H9 (cell line): ENCODE measurements around the gene OR7C1. TPM values are rescaled to one million over a fixed set of nuclear protein-coding genes. Genes with fewer than 3 reads are reported as not detected.
A peak's percentile ranks its signal among the peaks of the same experiment; 100 is the strongest.

Experiments used
- DNase-seq: peaks from one replicate; pipeline ENCODE4 v3.0.0-alpha.2; 2017
- H2AFZ ChIP-seq: one replicate; pipeline ENCODE4 v1.6.1; 2013; ENCODE audit warnings: mild to moderate bottlenecking, low read length, control low read depth, moderate library complexity
- H2AK5ac ChIP-seq: 2 replicates; pipeline ENCODE4 v1.6.1; 2013; ENCODE audit warnings: low read length, control low read depth, mixed read lengths; ENCODE audit not compliant: insufficient read length
- H2BK120ac ChIP-seq: one replicate; pipeline ENCODE4 v1.6.1; 2013; ENCODE audit warnings: low read depth, mild to moderate bottlenecking, low read length, control low read depth, inconsistent platforms; ENCODE audit not compliant: poor library complexity, severe bottlenecking
- H2BK12ac ChIP-seq: 2 replicates; pipeline ENCODE4 v1.6.1; 2013; ENCODE audit warnings: low read length, control low read depth, mixed read lengths, low read depth; ENCODE audit not compliant: insufficient read length
- H2BK15ac ChIP-seq: 2 replicates; pipeline ENCODE4 v1.6.1; 2013; ENCODE audit warnings: low read depth, low read length, control low read depth
- H2BK20ac ChIP-seq: one replicate; pipeline ENCODE4 v1.6.1; 2013; ENCODE audit warnings: low read depth, mild to moderate bottlenecking, low read length, control low read depth, inconsistent platforms; ENCODE audit not compliant: poor library complexity, severe bottlenecking
- H2BK5ac ChIP-seq: 2 replicates; pipeline ENCODE4 v1.6.1; 2013; ENCODE audit warnings: low read length, control low read depth, mixed read lengths; ENCODE audit not compliant: insufficient read length
- H3K14ac ChIP-seq: 2 replicates; pipeline ENCODE4 v1.6.1; 2013; ENCODE audit warnings: low read length, control low read depth; ENCODE audit not compliant: insufficient read depth
- H3K18ac ChIP-seq: 2 replicates; pipeline ENCODE4 v1.6.1; 2013; ENCODE audit warnings: low read depth, mild to moderate bottlenecking, mixed read lengths, low read length, control low read depth; ENCODE audit not compliant: insufficient read length
- H3K23ac ChIP-seq: 2 replicates; pipeline ENCODE4 v1.6.1; 2013; ENCODE audit warnings: low read length, control low read depth, mixed read lengths, low read depth; ENCODE audit not compliant: insufficient read length
- H3K23me2 ChIP-seq: 2 replicates; pipeline ENCODE4 v1.6.1; 2013; ENCODE audit warnings: low read depth, mild to moderate bottlenecking, mixed read lengths, low read length, control low read depth; ENCODE audit not compliant: insufficient read length, poor library complexity, severe bottlenecking
- H3K27ac ChIP-seq: 2 replicates; pipeline ENCODE4 v1.5.1; 2013; ENCODE audit warnings: low read length, control low read depth, mixed read lengths, low read depth; ENCODE audit not compliant: insufficient read length
- H3K27me3 ChIP-seq: 2 replicates; pipeline ENCODE4 v1.6.1; 2013; ENCODE audit warnings: low read length, control low read depth, inconsistent platforms; ENCODE audit not compliant: insufficient read depth
- H3K4ac ChIP-seq: 2 replicates; pipeline ENCODE4 v1.6.1; 2013; ENCODE audit warnings: low read depth, mild to moderate bottlenecking, control low read depth, inconsistent platforms, low read length, moderate library complexity
- H3K4me1 ChIP-seq: 2 replicates; pipeline ENCODE4 v1.6.1; 2013; ENCODE audit warnings: low read length, control low read depth, inconsistent platforms; ENCODE audit not compliant: insufficient read depth
- H3K4me2 ChIP-seq: 2 replicates; pipeline ENCODE4 v1.6.1; 2013; ENCODE audit warnings: low read length, control low read depth, mixed read lengths; ENCODE audit not compliant: insufficient read length, insufficient read depth
- H3K56ac ChIP-seq: 2 replicates; pipeline ENCODE4 v1.6.1; 2013; ENCODE audit warnings: low read depth, mild to moderate bottlenecking, mixed read lengths, low read length, control low read depth; ENCODE audit not compliant: insufficient read length
- H3K79me1 ChIP-seq: 2 replicates; pipeline ENCODE4 v1.6.1; 2013; ENCODE audit warnings: low read depth, mild to moderate bottlenecking, moderate library complexity, low read length, control low read depth, inconsistent platforms; ENCODE audit not compliant: insufficient read depth, poor library complexity, severe bottlenecking
- H3K79me2 ChIP-seq: 2 replicates; pipeline ENCODE4 v1.6.1; 2013; ENCODE audit warnings: low read length, control low read depth, inconsistent platforms; ENCODE audit not compliant: insufficient read depth
- H3K9ac ChIP-seq: 2 replicates; pipeline ENCODE4 v1.6.1; 2013; ENCODE audit warnings: low read length, control low read depth, mixed read lengths; ENCODE audit not compliant: insufficient read length; ENCODE audit errors: extremely low read depth
- H3K9me3 ChIP-seq: one replicate; pipeline ENCODE4 v1.6.1; 2013; ENCODE audit warnings: low read depth, low read length, inconsistent platforms; ENCODE audit not compliant: control insufficient read depth
- H3T11ph ChIP-seq: one replicate; pipeline ENCODE4 v1.6.1; 2013; ENCODE audit warnings: mild to moderate bottlenecking, low read length, control low read depth, inconsistent platforms
- H4K20me1 ChIP-seq: one replicate; pipeline ENCODE4 v1.6.1; 2013; ENCODE audit not compliant: control insufficient read depth, insufficient read length, insufficient read depth
- H4K5ac ChIP-seq: 2 replicates; pipeline ENCODE4 v1.6.1; 2013; ENCODE audit warnings: low read depth, mild to moderate bottlenecking, mixed read lengths, low read length, control low read depth; ENCODE audit not compliant: insufficient read length
- H4K8ac ChIP-seq: replicated peaks from 2 replicates; pipeline ENCODE4 v1.6.1; 2013; ENCODE audit warnings: low read length, control low read depth, mixed read lengths, low read depth; ENCODE audit not compliant: insufficient read length
- H4K91ac ChIP-seq: 2 replicates; pipeline ENCODE4 v1.6.1; 2013; ENCODE audit warnings: low read depth, mild to moderate bottlenecking, moderate library complexity, mixed read lengths, low read length, control low read depth; ENCODE audit not compliant: insufficient read length
- H3K27ac Mint-ChIP-seq, 3 experiments: 2 replicates in 2 of 3; 3 replicates in 1 of 3; pipeline ENCODE4 v1.8.0; 2020 to 2021; ENCODE audit warnings: mixed read lengths in 3 of 3, mild to moderate bottlenecking in 1 of 3, moderate library complexity in 1 of 3
- H3K27me3 Mint-ChIP-seq: 2 replicates; pipeline ENCODE4 v1.8.0; 2021; ENCODE audit warnings: low read depth, mild to moderate bottlenecking, moderate library complexity, mixed read lengths
- H3K36me3 Mint-ChIP-seq, 3 experiments: 2 replicates in 2 of 3; 3 replicates in 1 of 3; pipeline ENCODE4 v1.8.0; 2020 to 2021; ENCODE audit warnings: low read depth in 3 of 3, mixed read lengths in 3 of 3; ENCODE audit not compliant: insufficient read depth in 1 of 3
- H3K4me1 Mint-ChIP-seq, 2 experiments: 2 replicates each; pipeline ENCODE4 v1.8.0; 2020; ENCODE audit warnings: mixed read lengths in 2 of 2
- H3K4me3 Mint-ChIP-seq, 2 experiments: 2 replicates in 1 of 2; 3 replicates in 1 of 2; pipeline ENCODE4 v1.8.0; 2020 to 2021; ENCODE audit warnings: mild to moderate bottlenecking in 2 of 2, mixed read lengths in 2 of 2, moderate library complexity in 1 of 2
- H3K9me3 Mint-ChIP-seq, 2 experiments: 2 replicates in 1 of 2; 3 replicates in 1 of 2; pipeline ENCODE4 v1.8.0; 2020; ENCODE audit warnings: mild to moderate bottlenecking in 2 of 2, mixed read lengths in 2 of 2, moderate library complexity in 1 of 2
- WGBS: extraction: QIAGEN DNeasy Blood & Tissue Kit; methylation state at CpG from one replicate; pipeline ENCODE4 v1.1.7; 2013; ENCODE audit warnings: missing lambda C conversion rate, low lambda C conversion rate, mixed read lengths; ENCODE audit not compliant: insufficient read length; ENCODE audit errors: extremely low coverage; 5-methylcytosine and 5-hydroxymethylcytosine counted together
- total RNA-seq: library from RNA; stranded (reverse); gene quantifications from 2 replicates; pipeline ENCODE4 v1.2.1, GENCODE V29; 2021
- TF ChIP-seq, protein P1 (sequence below): fragments of 200-600 bp; sonication (generic); conservative IDR thresholded peaks from 3 replicates; pipeline ENCODE4 v1.8.0; 2021; ENCODE audit warnings: antibody characterized with exemption, mild to moderate bottlenecking

OR7C1 gene
- total RNA-seq, 1 experiment from 2014 or later: not detected

DNA sequence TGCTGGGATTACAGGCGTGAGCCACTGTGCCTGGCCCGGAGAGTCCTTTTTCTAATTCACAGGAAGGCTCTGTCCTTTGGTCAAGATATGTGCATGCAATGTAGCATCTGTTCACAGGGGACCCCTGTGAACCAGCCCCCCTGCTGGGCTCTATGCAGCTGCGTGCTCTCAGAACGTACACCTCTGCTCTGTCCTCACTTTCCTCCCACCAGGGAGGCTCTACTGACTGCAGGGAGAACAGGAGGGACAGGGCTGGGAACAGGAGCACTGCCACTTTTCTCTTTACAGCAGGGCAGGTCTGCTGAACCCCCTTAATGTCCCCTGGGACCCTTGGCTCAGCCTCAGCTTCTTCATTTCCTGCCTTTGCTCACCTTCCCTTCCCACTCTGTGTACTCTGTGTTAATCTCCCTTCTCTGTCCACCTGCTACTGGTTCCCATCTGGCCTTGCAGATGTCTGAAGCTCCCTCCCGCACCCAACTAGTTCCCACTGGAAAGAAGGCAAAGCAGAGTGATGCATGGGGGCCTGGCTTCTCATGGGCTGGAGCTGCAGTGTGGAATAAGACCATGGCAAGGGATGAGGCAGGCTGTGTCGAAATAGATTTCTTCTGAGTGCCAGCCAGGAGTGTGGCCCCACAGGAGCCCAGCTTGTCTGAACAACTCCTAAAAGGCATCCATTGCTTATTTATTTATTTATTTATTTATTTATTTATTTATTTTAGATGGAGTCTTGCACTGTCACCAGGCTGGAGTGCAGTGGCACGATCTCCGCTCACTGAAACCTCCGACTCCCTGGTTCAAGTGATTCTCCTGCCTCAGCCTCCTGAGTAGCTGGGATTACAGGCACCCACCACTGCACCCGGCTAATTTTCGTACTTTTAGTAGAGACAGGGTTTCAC is 63.8 kb downstream of the OR7C1 start:
- Histone ChIP-seq H3K27ac (no peak overlapping the region), H4K91ac (no peak overlapping the region), H2BK15ac (no peak overlapping the region), H2BK12ac (no peak overlapping the region), H3K18ac (no peak overlapping the region), H2AFZ (no peak overlapping the region), H4K5ac (no peak overlapping the region), H4K8ac (no peak overlapping the region), H3K79me2 (no peaks in the 10 kb centered on the region), H3K14ac (no peak overlapping the region; the same call in 1 of the 2 replicates), H3K9me3 (no peaks in the 10 kb centered on the region), H3K23me2 (peaks cover 5% of the 10 kb centered on the region), H2BK5ac (no peak overlapping the region), H3K27me3 (no peaks in the 10 kb centered on the region), H3K56ac (no peak overlapping the region), H4K20me1 (no peaks in the 10 kb centered on the region), H2BK20ac (no peak overlapping the region), H3K4ac (no peak overlapping the region), H3K9ac (no peak overlapping the region), H2AK5ac (no peak overlapping the region), H3K23ac (no peak overlapping the region), H3K79me1 (no peaks in the 10 kb centered on the region), H3K4me2 (no peak overlapping the region), H3K4me1 (no peaks in the 10 kb centered on the region), H3T11ph (no peak overlapping the region), H2BK120ac (no peak overlapping the region)
- Mint-ChIP-seq H3K4me1 (peaks cover 2 to 3% of the 10 kb centered on the region in 2 experiments; a peak in 3 of 4 replicates), H3K9me3 (peaks cover 13 to 70% of the 10 kb centered on the region in 2 experiments; a peak in 3 of 5 replicates), H3K4me3 (no peak overlapping the region), H3K27me3 (peaks cover 9% of the 10 kb centered on the region), H3K36me3 (peaks cover 2 to 10% (median 4%) of the 10 kb centered on the region in 3 experiments; a peak in 5 of 7 replicates), H3K27ac (no peak overlapping the region; a peak in 1 of 7 replicates)
- peak; percentile 4 for DNase-seq
- WGBS: no CpG with 5 or more reads among the region's 11 CpGs
- TF ChIP-seq, protein P1, sequence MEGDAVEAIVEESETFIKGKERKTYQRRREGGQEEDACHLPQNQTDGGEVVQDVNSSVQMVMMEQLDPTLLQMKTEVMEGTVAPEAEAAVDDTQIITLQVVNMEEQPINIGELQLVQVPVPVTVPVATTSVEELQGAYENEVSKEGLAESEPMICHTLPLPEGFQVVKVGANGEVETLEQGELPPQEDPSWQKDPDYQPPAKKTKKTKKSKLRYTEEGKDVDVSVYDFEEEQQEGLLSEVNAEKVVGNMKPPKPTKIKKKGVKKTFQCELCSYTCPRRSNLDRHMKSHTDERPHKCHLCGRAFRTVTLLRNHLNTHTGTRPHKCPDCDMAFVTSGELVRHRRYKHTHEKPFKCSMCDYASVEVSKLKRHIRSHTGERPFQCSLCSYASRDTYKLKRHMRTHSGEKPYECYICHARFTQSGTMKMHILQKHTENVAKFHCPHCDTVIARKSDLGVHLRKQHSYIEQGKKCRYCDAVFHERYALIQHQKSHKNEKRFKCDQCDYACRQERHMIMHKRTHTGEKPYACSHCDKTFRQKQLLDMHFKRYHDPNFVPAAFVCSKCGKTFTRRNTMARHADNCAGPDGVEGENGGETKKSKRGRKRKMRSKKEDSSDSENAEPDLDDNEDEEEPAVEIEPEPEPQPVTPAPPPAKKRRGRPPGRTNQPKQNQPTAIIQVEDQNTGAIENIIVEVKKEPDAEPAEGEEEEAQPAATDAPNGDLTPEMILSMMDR: no peak
